Mucosa of descending colon (tissue), 3 donors: ENCODE results near the gene PRSS38. TPM values are rescaled to one million over a fixed set of nuclear protein-coding genes. Genes with fewer than 3 reads are reported as not detected.

Experiments
- ATAC-seq: fragments of 200-7000 bp; cut with Tn5 transposase; one replicate; pipeline ENCODE4 v1.9.1; 2020; ENCODE audit warnings: mild to moderate bottlenecking, moderate library complexity
- DNase-seq, 3 donors: peaks; one replicate each; pipeline ENCODE4 v3.0.0-alpha.2; 2020
- H3K36me3 ChIP-seq: fragments of 200-600 bp; one replicate; pipeline ENCODE4 v1.8.0; 2021; ENCODE audit warnings: low read depth, mild to moderate bottlenecking
- H3K4me1 ChIP-seq: fragments of 200-600 bp; one replicate; pipeline ENCODE4 v1.8.0; 2021; ENCODE audit warnings: low read depth, mild to moderate bottlenecking
- H3K4me3 ChIP-seq: fragments of 200-600 bp; one replicate; pipeline ENCODE4 v1.8.0; 2021; ENCODE audit warnings: mild to moderate bottlenecking
- H3K9me3 ChIP-seq: fragments of 200-600 bp; one replicate; pipeline ENCODE4 v1.8.0; 2021; ENCODE audit warnings: mild to moderate bottlenecking
- CTCF ChIP-seq: fragments of 200-600 bp; IDR thresholded peaks from one replicate; pipeline ENCODE4 v1.8.0; 2022; ENCODE audit warnings: antibody characterized with exemption, mild to moderate bottlenecking
- intact Hi-C, 2 donors: fragments of 100-400 bp; cut with DNase I in 1 of 2; cut with micrococcal nuclease in 1 of 2; formaldehyde crosslinking; loops; one replicate each; pipeline versions ENCODE4 v1.11.0 to v1.11.1; 2022; cut with DNase I, micrococcal nuclease
- total RNA-seq, 3 donors: library from RNA; stranded (reverse); fragmentation: NEBNext Ultra II Directional in 2 of 3; extraction: Animal tissue kit (Norgen Biotek cat#: 25700) in 2 of 3; gene quantifications; one replicate each; pipeline versions ENCODE4 v1.2.1 to v1.2.4, GENCODE V29; 2021 to 2023
- donor health status: DM: no; HTN: no; CAD: no; lungs with moderate emphysema.
- donor health status: DM: no; HTN: no; CAD: no.
- donor health status: DM: no; HTN: yes; CAD: no.

Gene PRSS38
- total RNA-seq, 3 donors from 2014 or later = not detected

GRCh38 chr1:227889047-227889862, 73.8 kb downstream of the PRSS38 start:
- intact Hi-C loops = no loop called here
- no peaks in the 10 kb centered on the region for H3K9me3 ChIP-seq
- H3K36me3 ChIP-seq = no peaks in the 10 kb centered on the region
- ATAC-seq = no peak
- H3K4me3 ChIP-seq = no peak overlapping the region
- TF ChIP-seq CTCF = no peak
- no peaks in the 10 kb centered on the region for H3K4me1 ChIP-seq
- peak in 2 of 3 donors; percentile 15 to 37 for DNase-seq

- H3K36me3 ChIP-seq = no peaks in the 10 kb centered on the region
- no peak for TF ChIP-seq CTCF
- H3K9me3 ChIP-seq = no peaks in the 10 kb centered on the region
- H3K4me1 ChIP-seq = no peaks in the 10 kb centered on the region
- ATAC-seq (no peak), DNase-seq (peak in 1 of 3 donors; percentile 40)
- intact Hi-C loops = no loop called here
- H3K4me3 ChIP-seq = no peak overlapping the region
These were observed 74.5 kb downstream of the PRSS38 start for GRCh38 chr1:227889863-227890405.

- no peaks in the 10 kb centered on the region for H3K4me1 ChIP-seq
- TF ChIP-seq CTCF = no peak
- DNase-seq = peak in 1 of 3 donors; percentile 24
- H3K9me3 ChIP-seq = no peaks in the 10 kb centered on the region
- no peaks in the 10 kb centered on the region for H3K36me3 ChIP-seq
- no peak for ATAC-seq
- H3K4me3 ChIP-seq = no peak overlapping the region
- intact Hi-C loops = no loop called here
These were observed 75.2 kb downstream of the PRSS38 start for GRCh38 chr1:227890451-227891222.

GRCh38 chr1:227891223-227891954, 75.9 kb downstream of the PRSS38 start:
- H3K36me3 ChIP-seq = no peaks in the 10 kb centered on the region
- no peaks in the 10 kb centered on the region for H3K9me3 ChIP-seq
- H3K4me1 ChIP-seq = no peaks in the 10 kb centered on the region
- TF ChIP-seq CTCF = no peak
- no peak for ATAC-seq
- DNase-seq = peak in 2 of 3 donors; percentile 16 to 36
- H3K4me3 ChIP-seq = no peak overlapping the region
- intact Hi-C loops = no loop called here

GRCh38 chr1:227891955-227892488, 76.5 kb downstream of the PRSS38 start:
- ATAC-seq = no peak
- H3K4me1 ChIP-seq = no peaks in the 10 kb centered on the region
- no peak for TF ChIP-seq CTCF
- H3K4me3 ChIP-seq = no peak overlapping the region
- DNase-seq = no peak
- intact Hi-C loops = no loop called here
- no peaks in the 10 kb centered on the region for H3K9me3 ChIP-seq
- no peaks in the 10 kb centered on the region for H3K36me3 ChIP-seq
